ENCODE measurements around the gene BCO2.

Gene BCO2

DNA sequence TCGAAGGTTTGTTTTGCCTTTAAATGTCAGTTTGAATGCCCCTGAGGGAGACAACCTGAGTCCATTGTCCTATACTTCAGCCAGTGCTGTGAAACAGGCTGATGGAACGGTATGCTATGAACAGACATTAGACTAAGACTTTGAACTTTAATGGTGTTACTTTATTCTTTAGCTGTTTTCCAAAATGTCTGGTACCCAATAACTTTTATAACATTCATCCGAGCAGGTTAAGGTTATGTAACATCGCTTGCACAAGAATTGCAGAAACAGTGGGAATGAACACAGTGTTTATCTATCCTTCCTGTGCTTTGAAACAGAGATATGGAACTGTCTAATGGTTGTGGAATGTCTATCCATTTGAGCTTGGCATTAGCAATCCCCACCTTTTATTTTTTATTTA, 38.4 kb downstream of the BCO2 start:
- no peak for DNase-seq

DNA sequence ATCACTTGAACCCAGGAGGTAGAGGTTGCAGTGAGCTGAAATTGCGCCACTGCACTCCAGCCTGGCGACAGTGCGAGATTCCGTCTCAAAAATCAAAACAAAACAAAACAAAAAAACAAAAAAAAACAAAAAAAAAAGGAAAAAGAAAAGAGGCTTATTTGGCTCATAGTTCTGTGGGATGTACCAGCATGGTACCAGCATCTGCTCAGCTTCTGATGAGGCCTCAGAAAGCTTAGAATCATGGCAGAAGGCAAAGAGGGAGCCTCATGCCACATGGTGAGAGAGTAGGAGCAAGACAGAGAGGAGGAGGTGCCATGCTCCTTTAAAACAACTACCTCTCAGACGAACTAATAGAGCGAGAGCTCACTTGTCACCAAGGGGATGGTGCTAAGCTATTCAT, 40.3 kb downstream of the BCO2 start:
- DNase-seq: no peak

DNA sequence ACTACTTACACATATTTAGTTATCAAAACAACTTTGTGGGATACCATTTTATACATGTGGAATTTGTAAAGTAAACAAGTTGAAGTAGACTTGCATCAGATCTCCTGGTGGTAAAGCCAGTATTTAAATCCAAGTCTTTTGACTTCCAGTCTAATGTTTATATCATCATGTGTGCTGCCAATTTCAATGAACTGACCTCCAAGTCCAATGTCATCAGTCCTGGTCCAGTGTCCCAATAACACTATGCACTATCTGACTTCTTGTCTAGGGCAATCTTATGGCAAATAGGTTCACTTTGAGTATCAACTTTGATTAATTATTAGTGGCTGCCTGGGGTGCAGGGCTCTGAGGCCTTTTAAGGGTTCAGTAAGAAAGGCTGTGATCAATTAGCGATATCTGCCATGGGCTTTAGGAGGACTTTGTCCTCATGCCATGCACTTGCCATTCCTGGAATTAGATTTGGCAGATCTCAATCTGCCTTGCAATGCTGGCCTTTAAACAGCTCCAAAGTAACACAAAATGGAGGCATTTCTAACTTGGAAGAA, 41.3 kb downstream of the BCO2 start:
- no peak for DNase-seq

DNA sequence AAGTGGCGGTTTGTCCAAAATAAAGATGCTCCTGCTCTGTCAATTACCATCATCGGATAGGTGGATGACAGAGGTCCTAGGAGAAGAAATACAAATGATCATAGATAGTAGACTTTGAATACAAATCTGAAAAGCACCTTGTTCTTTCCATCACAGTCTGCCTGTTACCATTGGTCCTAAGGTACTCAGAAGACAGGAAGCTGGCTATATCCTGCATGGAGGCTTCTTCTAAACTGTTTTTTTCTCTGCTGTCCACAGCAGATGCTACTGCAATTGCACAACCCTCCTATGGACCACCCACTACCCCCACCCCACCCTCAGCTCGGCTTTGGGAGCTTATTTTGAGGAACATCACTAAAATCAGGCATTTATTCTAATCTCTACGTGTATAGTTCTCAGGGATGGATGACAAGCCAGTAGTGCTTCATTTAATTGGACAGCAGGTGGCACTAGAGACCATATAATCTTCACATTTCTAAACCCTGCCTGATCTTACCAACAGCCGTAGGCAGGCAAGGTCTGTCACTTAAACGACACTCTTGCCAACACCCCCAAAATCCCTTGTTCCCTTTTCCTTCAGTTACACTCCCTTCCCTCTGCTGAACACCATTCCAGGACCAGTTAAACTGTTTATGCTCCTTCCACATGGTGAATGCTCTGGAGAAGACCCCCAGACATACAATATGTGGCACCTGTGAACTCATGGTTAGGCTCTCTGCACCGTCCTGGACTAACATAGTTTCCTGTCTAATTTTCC, 44.3 kb downstream of the BCO2 start:
- peak in 25 of 51 donors; percentile 2 to 84 (median 18) for DNase-seq

DNA sequence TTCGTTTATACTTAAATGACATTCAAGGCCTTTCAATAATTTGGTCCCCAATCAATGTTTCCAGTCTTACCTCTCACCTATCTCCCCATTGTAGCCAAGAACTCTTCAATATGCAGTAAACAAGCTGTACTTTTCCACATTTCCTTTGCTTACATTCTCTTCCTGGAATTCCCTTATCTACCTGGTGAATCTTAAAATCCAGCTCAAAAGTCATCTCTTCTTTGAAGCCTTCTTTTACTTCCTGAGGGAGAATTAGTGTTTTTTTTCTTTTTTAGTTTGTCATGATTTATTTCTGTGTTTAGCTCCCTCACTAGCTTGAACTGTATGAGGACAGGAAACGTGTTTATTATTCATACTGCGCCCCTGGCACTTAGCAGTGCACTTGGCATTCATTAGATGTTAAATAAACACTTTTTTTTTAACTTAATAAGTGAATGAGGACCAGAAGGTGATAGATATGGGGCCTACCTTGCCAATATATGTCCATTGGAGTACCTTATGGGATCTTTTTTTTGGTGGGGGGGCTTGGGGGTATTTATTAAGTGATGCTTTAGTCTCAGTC, 46.0 kb downstream of the BCO2 start:
- no peak for DNase-seq

DNA sequence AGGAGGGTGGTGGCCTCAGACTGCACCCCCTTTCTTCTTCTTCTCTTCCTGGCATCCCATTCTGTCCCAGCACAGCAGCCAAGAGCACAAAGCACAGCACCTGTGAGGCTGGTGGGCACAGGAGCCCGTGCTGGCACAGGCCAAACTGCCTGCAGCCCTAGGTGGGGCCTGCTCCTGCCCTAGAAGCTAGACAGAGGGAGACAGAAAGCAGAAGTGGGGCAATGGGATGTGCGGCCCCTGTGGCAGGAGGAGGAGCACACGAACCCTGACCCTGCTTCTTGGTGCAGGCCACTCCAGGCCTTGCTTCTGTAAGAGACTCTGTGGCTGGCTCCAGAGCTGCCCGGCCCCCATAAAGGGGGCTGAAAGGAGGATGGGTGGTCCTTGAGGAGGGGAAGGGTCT, 47.0 kb downstream of the BCO2 start:
- no peak for DNase-seq

DNA sequence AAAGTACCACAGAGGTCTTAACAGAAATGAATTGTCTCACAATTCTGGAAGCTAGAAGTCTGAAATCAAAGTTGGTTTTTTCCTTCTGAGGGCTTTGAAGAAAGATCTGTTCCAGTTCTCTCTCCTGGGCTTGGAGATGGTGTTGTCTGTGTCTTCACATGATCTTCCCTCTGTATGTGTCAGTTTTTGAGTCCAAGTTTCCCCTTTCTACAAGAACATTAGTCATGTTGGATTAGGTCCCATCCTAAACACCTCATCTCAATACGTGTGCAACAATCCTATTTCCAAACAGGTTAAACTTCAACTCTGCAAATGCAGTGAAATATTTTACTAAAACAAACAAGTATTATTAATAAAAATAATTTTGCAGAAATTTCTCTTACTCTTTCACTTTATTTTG, 47.8 kb downstream of the BCO2 start:
- DNase-seq: no peak

DNA sequence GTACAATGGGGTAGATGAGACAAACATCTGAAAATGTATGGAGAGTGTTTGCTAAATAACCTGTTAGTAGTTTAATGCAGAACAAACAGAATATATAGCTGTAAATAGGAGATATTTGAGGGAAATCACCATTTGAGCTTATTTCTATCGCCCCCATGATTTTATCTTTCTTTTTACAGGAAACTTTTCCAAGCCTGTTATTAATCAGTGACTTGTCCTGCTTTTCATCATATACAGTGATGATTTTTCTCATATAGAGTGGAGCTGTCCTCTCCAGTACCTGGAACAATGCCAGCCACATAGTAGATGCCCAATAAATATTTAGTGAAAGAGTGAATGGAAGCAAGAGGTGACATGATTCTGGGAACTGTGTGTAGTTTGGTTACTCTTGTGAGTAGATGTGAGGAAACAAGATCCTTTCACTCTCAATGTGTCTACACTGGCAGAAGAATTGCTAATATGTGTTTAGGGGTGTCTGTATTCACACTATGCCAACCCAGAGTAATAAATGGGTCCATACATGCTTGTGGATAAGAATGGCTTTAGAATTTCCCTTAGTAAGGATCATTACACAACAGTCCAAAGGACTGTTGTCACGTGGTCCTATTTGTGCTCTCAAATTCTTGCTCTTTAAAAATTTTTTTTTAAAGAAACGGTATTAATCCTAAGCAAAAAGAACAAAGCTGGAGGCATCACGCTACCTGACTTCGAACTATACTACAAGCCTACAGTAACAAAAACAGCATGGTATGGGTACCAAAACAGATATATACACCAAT, 48.6 kb downstream of the BCO2 start:
- no peak for DNase-seq

DNA sequence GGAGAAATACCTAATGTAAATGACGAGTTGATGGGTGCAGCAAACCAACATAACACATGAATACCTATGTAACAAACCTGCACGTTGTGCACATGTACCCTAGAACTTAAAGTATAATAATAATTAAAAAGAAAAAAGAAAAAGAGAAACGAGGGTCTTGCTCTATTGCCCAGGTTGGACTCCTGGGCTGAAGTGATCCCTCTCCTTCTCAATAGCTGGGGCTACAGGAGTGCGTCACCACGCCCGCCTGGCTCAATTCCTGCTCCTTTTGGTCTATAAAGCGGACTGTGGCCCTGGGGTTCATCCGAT, 50.4 kb downstream of the BCO2 start:
- no peak for DNase-seq

DNA sequence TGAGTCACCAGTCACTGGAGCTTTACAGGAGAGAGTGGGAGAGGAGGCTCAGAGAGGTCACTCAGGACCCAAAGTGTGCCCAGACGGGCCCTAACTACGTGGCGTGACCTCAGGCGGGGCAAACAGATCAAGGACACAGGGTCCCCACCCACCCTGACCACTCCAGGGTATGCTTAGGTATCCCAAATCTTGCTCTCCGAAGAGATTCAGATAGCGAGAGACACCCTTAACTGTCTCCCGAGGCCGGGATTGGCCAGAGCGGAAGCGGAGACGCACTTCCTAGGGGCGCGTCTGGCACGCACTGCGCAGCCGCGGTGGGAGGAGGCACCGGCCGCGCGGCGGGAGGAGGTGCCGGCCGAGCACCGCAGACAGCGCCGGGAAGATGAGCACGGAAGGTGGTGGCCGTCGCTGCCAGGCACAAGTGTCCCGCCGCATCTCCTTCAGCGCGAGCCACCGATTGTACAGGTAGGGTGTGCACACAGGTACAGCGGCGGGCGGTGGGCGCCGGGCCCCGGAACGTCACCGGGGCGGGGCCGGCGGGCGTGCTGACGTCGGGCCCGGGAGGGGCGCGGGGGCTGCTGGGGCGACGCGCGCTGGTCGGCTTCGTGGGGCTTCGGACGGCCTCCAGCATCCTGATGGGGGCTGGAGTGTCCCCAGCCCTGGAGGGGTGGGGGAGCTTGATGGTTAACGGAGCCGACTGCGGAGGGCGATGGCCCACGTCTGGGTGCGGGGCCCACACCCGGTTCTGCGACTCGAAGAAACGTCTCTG, 50.9 kb downstream of the BCO2 start, which contains the start of gene PTS:
Gene PTS (plus strand): TSS at position 367 of the 769 bp plus-strand sequence. CDS start 16 bp downstream, at position 383.
- peak; percentile 54 to 97 (median 86) for DNase-seq

DNA sequence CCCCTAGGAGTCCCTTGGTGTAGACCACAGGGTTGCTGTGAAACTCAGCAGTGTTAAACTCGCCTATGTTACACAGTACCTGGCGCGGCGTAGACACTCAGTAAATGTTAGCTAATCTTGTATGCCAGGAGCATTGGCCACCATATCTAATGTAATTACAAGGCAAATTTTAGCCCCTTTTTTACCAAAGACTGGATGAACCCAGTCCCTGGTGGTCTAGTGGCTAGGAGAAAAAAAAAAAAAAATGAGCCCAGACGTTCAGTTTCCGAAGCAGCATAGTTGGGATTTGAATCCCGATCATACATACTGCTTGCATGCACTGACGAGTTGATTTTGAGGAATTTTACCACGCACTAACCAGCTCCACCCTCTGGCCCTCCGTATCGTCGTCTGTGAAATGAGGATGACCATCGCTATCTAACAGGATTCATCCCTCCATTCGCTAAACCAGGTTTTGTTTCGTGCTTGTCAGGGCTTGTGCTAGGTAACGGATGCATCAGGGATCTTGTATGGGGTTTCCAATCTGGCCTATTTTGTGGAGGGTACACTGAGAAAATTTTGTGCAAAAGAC, 51.6 kb downstream of the BCO2 start:
- peak in 8 of 51 donors; percentile 1 to 45 (median 26) for DNase-seq

DNA sequence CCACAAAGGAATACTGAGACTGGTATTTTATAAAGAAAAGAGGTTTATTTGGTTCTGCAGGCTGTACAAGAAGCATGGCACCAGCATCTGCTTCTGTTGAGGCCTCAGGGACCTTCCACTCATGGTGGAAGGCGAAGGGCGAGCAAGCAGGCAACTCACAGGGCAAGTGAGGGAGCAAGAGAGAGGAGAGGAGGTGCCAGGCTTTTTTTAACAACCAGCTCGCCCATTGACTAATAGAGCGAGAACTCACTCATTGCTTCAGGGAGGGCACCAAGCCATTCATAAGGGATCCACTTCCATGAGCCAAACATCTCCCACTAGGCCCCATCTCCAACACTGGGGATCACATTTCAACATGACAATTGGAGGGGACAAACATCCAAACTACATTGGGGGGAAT, 52.2 kb downstream of the BCO2 start:
- DNase-seq: peak in 1 of 51 donors; percentile 19

DNA sequence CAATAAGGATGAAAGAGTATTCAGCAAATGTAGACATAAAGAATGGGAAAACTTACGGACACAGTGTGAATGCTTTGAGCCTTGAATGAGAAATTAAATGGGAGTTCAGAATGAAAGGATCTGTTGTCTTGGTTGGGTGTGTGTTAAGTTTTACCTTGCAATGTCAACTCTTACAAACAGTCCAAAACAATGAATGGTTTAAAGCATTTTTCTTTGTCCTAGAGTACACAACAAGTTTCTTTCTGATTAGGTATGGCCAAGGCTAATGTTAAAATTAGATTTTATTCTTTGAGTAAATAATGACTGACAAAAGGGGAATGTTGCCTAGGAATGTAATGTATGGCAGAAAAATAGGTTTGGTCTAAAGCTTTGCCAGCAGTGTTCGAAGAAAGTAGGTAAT, 53.4 kb downstream of the BCO2 start:
- DNase-seq: no peak

DNA sequence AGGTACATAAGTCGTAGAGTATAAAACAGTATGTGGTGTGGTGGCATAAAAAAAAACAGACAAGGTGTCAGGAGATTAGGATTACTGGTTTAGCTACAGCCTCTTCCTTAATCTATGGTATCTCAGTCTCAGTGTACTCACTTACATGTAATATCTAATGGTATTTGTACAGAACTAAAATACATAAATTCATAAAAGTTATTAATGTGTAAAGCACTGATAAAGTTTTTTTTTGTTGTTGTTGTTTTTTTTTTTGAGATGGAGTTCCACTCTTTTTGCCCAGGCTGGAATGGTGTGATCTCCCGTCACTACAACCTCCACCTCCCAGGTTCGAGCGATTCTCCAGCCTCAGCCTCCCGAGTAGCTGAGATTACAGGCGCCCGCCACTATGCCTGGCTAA, 53.8 kb downstream of the BCO2 start:
- no peak for DNase-seq

DNA sequence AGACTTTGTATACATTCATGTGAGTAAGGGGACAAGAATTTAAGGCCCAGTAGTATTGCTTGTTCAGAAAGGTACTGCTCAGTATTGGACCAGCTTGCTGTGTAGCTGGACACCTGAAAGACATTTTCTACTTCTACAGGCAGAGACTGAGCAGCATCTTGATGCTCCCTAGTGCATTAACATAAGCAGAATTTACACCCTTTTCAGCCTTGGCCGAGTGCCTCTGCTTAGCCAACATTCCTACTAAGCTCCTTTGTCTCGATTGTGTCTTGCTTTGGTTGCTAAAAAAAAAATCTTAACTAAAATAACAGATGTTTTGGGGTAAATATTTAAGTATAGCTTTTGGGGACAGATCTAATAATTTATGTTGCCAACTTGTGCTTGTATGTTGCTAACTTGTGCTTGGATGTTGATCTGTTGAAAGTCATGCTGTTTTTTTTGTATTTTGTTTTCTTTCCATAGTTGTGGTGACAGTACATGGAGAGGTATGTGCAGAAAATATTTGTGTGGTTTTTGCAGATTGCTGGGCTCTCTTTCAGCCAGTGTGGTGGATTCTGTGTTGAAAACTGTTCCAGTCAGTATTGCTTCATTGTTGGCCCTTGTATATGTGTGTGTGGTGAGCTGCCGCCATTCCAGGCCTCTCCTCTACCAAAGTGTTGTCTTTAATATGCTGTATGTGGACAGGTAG, 54.6 kb downstream of the BCO2 start:
- no peak for DNase-seq

DNA sequence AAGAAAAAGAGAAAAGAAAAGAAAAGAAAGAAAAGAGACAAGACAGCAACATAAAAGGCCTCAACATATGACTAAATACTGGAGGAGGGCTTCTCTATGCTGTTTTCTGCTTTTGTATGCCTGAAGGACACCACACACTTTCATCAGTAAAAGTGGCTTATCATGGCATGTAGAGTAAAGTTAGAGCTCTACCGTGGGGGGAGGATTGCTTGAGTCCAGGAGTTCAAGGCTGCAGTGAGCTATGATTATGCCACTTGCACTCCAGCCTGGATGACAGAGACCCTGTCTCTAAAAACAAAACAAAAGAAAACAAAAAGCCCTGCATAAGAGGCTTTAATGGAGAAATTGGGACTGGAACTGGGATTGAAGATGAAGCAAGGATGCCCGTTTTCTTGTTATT, 56.6 kb downstream of the BCO2 start:
- no peak for DNase-seq

DNA sequence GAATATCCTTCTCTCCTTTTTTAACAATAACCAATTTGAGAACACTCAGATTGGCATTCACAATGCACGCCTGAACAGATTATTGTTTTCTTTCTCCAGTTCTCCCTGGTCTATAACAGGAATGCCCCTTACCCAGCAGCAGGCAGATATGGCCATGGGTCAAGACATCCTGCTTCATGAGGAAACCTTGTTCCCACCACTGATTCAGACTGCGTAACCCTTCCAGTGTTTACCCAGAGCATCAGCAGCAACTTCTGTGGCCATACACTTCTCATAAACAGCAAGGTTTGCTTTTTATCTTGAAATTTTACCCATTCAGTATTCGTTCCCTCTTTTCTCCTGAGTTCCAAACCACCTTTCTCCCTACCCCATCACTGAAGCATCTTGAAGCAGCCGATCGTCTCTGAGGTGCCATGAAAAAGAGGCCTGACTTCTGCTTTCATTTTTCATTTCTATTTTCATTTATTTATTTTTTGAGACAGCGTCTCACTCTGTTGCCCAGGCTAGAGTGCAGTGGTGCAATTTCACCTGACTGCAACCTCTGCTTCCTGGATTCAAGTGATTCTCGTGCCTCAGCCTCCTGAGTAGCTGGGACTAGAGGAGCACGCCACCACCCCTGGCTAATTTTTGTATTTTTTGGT, 60.6 kb downstream of the BCO2 start:
- no peak for DNase-seq

DNA sequence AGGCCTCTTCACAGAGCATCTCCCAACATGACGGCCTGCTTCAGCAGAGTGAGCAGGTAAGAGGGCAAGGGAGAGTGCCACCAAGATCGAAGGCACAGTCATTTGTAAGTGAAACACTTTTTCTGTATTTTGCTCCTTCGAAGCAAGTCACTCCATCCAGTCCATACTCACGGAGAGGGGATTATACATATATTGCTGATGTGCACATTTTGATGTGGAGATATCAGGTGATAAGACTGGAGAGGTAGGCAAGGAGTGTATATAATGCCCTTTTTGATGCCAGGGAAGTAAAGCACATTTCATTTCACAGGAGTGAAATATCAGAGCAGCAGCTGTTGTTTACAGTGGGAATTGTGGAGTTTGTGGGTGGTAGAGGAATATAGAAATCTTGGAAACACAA, 62.1 kb downstream of the BCO2 start:
- DNase-seq: no peak

DNA sequence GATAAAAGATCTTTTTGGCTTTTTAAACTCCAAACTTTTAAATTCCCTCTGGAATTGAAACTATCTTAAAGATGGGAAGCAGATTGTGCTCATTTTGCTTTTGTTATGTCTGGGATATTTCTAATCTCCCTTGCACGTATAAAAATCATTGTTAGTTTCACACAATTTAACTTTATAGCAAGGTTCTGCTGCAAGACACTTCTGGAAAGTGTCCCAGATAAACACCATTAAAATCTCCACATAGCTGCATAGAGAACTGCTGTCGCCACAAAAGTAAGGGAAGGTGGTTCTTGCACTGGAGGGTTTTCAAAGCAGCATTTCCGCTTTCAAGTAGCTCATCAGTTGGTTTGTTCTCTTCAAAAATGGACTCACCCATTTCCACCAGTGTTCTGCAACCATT, 62.7 kb downstream of the BCO2 start:
- no peak for DNase-seq

DNA sequence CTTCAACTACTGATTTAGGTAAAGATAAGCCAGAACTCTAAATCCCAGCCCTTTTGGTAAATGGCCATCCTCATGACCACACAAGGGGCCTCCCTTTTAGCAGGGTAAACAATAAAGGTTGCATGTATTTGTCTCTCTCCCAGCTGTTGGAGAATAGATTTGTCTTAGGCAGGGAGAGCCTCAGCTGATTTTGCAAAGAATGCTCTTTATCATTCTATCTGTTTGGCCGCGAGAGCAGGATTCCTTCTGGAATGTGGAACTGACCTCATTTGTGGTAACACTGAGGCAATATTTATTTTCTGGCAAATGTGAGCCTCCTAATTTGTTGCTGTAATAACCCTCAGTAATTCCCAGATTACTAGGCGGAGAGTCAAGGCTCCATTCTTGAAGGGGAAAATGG, 66.2 kb downstream of the BCO2 start:
- DNase-seq: no peak

Measured in hypothalamus (tissue), 51 donors.